K562 (cell line): ENCODE results near the gene SLC36A2.

Experiments used
- ATF1 ChIP-seq, 2 experiments: fragments of 450-650 bp in 1 of 2; IDR thresholded peaks; 2 replicates each; pipeline ENCODE4 v1.6.1; 2016; ENCODE audit warnings: missing compliant biosample characterization in 1 of 2, missing genetic modification characterization in 1 of 2
- EP300 ChIP-seq: IDR thresholded peaks from 2 replicates; pipeline ENCODE4 v1.6.1; 2012; ENCODE audit warnings: low read length, improper control_type of control experiment
- FOS ChIP-seq: IDR thresholded peaks from 3 replicates; pipeline ENCODE4 v1.6.1; 2011; ENCODE audit not compliant: insufficient read length; ENCODE audit errors: extremely low read depth
- MEIS2 ChIP-seq: fragments of 450-650 bp; IDR thresholded peaks from 2 replicates; pipeline ENCODE4 v1.6.1; 2014; ENCODE audit warnings: mild to moderate bottlenecking; ENCODE audit not compliant: partially characterized antibody
- RHOXF2B ChIP-seq: fragments of 250-450 bp; sonication (Bioruptor Pico); conservative IDR thresholded peaks from 2 replicates; pipeline ENCODE4 v1.5.1; 2021
- SP1 ChIP-seq: sonication (generic); formaldehyde crosslinking; IDR thresholded peaks from 2 replicates; pipeline ENCODE4 v1.8.1; 2022; ENCODE audit warnings: mild to moderate bottlenecking, missing genetic modification reagents
- U2AF1 ChIP-seq: fragments of 200-400 bp; formaldehyde crosslinking; optimal IDR thresholded peaks from 2 replicates; pipeline ENCODE3; 2017; ENCODE audit warnings: mild to moderate bottlenecking, low read depth, low read length, moderate library complexity
- ZKSCAN3 ChIP-seq: fragments of 250-450 bp; sonication (Bioruptor Pico); IDR thresholded peaks from 2 replicates; pipeline ENCODE4 v1.4.0; 2020
- TF ChIP-seq, protein P1 (sequence below), 3 experiments: IDR thresholded peaks in 2 of 3; conservative IDR thresholded peaks in 1 of 3; 2 replicates each; pipeline ENCODE4 v1.5.1; 2011 to 2012; ENCODE audit warnings: low read length in 3 of 3, mild to moderate bottlenecking in 3 of 3, control low read depth in 2 of 3, improper control_type of control experiment in 1 of 3, inconsistent platforms in 1 of 3, low read depth in 1 of 3, mixed read lengths in 1 of 3, moderate library complexity in 1 of 3; ENCODE audit not compliant: insufficient read depth in 2 of 3
- TF ChIP-seq, protein P2 (sequence below), 2 experiments: fragments of 450-650 bp in 1 of 2; sonication (generic) in 1 of 2; formaldehyde crosslinking in 1 of 2; IDR thresholded peaks in 1 of 2; conservative IDR thresholded peaks in 1 of 2; 2 replicates each; pipeline versions ENCODE4 v1.6.1 to v1.8.1; 2016 to 2023; ENCODE audit warnings: mild to moderate bottlenecking in 2 of 2, moderate library complexity in 2 of 2, inconsistent platforms in 1 of 2, missing genetic modification reagents in 1 of 2

DNA sequence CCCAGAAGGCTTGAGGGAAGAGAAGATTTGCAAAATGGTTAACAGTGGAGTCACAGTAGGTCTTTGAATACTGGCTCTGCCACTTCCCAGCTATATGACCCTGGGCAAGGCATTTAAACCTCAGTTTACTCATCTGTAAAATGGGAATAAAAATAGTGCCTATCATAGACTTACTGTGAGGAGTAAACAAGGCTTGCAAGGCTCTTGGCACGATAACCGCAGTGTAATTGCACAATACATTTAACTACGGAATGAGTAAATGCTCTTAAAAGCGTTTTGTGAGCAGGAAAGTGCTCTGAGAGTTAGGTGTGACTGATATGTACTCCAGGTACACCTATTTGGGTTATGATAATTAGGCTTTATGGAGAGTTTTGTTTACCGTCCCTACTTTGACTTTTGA, 52.2 kb downstream of the SLC36A2 start:
- TF ChIP-seq MEIS2 (no peak), SP1 (CRISPR knock-in tag) (no peak), FOS (no peak), ZKSCAN3 (no peak), U2AF1 (no peak), RHOXF2B (CRISPR knock-in tag) (no peak), ATF1 (CRISPR knock-in tag; IDR thresholded peaks at IDR 0.05) (no peak), ATF1 (tag; IDR thresholded peaks at IDR 0.05) (no peak), EP300 (no peak)
- TF ChIP-seq, protein P1, sequence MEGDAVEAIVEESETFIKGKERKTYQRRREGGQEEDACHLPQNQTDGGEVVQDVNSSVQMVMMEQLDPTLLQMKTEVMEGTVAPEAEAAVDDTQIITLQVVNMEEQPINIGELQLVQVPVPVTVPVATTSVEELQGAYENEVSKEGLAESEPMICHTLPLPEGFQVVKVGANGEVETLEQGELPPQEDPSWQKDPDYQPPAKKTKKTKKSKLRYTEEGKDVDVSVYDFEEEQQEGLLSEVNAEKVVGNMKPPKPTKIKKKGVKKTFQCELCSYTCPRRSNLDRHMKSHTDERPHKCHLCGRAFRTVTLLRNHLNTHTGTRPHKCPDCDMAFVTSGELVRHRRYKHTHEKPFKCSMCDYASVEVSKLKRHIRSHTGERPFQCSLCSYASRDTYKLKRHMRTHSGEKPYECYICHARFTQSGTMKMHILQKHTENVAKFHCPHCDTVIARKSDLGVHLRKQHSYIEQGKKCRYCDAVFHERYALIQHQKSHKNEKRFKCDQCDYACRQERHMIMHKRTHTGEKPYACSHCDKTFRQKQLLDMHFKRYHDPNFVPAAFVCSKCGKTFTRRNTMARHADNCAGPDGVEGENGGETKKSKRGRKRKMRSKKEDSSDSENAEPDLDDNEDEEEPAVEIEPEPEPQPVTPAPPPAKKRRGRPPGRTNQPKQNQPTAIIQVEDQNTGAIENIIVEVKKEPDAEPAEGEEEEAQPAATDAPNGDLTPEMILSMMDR (IDR thresholded peaks at IDR 0.05 in 2 of 3, conservative IDR thresholded peaks at IDR 0.05 in 1 of 3; ENCODE audit: insufficient read depth in 2 of 3, low read depth in 1 of 3, low read length in 3 of 3) = no peak
- TF ChIP-seq, protein P2, sequence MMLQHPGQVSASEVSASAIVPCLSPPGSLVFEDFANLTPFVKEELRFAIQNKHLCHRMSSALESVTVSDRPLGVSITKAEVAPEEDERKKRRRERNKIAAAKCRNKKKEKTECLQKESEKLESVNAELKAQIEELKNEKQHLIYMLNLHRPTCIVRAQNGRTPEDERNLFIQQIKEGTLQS (IDR thresholded peaks at IDR 0.05) = no peak
- TF ChIP-seq, protein P2 (CRISPR knock-in tag; conservative IDR thresholded peaks at IDR 0.05) = no peak
